NOMO-1 treated with dmso at 0.1 percent for 144 hours (cell line): ENCODE data around the gene TCF4.

Source experiments
- DNase-seq: peaks from one replicate; lab custom pipeline; 2025; ENCODE audit not compliant: unreplicated experiment; lab: John Stamatoyannopoulos, UW

The TCF4 gene

DNA sequence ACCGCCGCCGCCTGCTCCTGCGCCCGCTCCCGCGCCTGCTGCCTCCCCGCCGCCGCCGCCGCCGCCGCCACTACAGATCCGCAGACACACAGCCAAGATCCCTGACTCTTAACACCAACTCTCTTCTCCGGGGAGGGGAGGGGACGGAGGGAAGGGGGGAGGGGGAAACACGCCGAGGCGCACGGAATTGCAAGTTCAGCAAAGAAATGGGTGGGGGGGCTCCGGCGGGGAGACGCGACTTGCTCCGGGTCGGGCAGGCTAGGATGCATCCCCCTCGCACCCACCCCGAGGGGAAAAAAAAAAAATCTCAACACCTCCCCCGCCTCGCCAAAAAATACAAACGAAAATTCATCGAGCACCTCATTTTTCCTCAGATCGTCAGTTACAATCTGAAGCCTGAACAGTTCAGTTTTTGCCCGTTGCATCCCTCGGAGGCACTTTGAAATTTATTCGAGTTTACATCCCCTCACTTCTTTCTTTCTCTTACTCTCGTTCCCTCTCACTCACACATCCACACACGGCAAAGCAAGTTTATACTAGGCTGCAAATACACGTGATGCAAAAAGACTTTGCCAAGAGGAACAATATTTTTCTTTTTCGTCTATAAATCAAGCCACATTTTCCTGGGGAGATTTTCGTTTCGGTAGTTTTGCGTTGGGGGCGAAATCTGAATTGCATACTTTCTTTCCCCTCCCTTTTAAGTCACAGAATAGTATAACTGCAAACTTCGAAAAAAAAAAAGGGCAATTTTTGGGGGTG lies at the start of gene TCF4:
Gene TCF4 (minus strand): TSS at position 82 of the 759 bp plus-strand sequence. CDS start 1,076 bp downstream, outside the sequence.
- peak; percentile 3 for DNase-seq

- no peak for DNase-seq
Observed at GRCh38 chr18:55637204-55637603, 49.2 kb upstream of the TCF4 start.

GRCh38 chr18:55635439-55635838 lies 47.4 kb upstream of the TCF4 start:
- DNase-seq: no peak

GRCh38 chr18:55634545-55634944 lies 46.6 kb upstream of the TCF4 start:
- DNase-seq: peak; percentile 81

GRCh38 chr18:55633032-55633431 lies 45.0 kb upstream of the TCF4 start:
- no peak for DNase-seq

DNA sequence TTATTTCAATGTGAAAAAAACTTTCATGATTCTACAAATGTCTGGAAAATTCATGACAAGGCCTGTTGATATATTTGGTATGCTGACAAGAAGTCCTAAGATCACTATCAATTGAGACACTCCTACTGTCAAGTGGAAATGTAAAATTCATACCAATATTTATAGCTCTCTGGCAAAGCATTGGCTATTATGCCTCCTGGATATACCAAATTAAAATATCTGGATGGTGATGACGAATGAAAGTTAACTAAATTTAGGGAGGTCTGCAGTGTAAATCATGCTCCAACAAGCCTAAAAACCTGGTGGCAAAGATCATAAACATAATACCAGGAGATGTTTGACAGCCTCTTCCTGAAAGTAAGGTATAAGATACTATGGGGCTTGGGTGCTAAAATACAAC lies 41.1 kb upstream of the TCF4 start:
- no peak for DNase-seq

DNA sequence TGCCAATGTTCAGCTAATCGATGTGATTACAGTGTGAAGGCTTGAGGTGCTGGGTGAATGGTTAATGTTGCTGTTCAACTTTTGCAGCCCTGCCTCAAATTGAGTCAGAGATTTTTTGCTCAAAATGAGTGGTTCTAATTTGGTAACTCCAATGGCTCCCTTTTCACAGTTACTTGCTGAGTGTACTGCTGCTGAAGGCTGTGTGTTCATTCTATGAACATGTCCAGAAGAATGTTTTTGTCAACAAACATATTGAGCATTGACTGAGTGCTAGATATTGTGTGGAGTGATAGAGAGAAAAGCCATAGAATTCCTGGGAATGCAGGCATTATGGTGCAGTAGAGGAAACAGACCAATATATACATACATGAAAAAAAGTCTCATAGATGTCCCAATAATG lies 39.0 kb upstream of the TCF4 start:
- no peak for DNase-seq

DNA sequence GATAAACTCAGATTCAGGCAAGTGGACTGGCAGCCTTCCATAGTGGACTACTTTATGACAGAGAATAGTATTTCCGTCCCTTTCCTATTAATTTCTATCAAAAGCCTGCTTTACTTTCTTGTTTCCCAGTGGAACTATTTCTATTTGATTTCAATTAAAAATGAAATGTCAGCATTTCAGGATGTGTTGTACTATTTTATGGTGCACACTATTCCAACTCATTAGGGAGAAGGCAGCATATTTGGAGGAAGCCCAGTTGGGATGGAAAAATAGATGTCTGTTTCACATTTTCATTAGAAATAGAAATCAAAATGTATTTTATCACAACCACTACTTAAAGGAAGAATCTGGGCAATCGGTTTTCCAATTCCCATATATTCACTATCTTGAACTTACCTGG lies 37.9 kb upstream of the TCF4 start:
- no peak for DNase-seq

- DNase-seq: no peak
Observed at GRCh38 chr18:55623626-55624025, 35.6 kb upstream of the TCF4 start.

- no peak for DNase-seq
Observed at GRCh38 chr18:55610506-55610905, 22.5 kb upstream of the TCF4 start.

GRCh38 chr18:55609160-55609825 lies 21.3 kb upstream of the TCF4 start:
- DNase-seq: no peak

- no peak for DNase-seq
Observed at GRCh38 chr18:55608497-55608896, 20.5 kb upstream of the TCF4 start.

GRCh38 chr18:55607773-55608172 lies 19.8 kb upstream of the TCF4 start:
- no peak for DNase-seq

DNA sequence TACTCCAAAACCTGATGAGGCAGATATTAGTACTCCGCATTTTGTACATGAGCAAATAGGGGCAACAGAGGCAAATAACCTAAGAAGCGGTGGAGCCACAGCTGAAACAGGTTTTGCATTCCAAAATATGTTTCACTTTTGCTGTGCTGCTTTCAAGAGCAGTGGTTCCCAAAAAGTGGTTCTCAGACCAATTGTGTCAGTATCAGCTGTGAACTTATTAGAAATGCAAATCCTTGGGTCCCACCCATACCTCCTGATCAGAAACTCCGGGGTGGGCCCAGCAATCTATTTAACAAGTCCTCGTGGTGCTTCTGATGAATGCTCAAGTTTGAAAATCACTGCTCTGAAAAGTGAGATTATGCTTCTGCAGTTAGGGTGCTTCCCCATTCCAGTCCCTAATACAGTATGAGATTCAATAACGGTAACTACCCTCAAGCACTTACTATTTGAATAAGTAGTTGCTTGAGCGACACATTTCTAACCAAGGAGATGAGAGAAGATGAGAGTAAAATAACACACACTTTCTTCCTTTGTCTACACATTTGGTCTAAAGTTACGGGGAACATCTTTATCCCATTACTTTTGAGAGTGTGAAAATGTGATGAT lies 17.8 kb upstream of the TCF4 start:
- DNase-seq: no peak

DNA sequence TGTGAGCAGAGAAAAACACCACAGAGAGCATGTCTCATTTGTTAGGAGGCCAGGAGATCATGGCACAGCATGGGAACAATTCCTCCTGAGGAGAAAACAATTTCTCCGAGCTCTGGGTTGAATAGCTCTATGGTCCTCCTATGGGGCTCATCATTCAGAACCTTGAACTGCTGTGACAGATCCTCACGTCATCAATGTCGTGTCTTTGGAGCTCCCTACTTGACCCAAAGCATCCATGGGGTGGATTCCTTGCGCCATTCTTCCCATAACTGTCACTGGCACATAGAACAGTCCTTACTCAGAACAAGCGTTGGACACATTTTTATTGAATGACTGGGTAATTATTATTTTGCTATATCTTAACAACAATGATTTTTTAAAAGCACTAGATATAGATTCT lies 15.8 kb upstream of the TCF4 start:
- no peak for DNase-seq

DNA sequence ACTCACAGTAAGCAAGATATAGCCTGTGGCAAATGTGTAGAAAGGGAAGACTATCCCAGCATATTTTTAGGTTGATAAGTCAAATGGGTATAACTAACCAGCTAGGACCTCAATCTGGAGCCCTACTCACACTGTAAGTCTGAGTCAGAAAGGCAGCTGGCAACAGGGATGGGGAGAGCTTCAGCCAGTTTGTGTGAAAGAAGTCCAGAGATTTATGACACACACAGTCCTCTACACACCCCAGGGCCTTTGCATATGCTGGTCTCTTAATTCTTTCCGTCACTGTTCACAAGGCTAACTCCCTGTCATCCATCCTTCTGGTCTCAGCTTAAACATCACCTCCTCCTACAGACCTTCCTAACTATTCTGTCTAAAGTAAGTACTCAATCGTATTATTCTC lies 5.9 kb upstream of the TCF4 start:
- no peak for DNase-seq

GRCh38 chr18:55592572-55592971 lies 4.6 kb upstream of the TCF4 start:
- no peak for DNase-seq

DNA sequence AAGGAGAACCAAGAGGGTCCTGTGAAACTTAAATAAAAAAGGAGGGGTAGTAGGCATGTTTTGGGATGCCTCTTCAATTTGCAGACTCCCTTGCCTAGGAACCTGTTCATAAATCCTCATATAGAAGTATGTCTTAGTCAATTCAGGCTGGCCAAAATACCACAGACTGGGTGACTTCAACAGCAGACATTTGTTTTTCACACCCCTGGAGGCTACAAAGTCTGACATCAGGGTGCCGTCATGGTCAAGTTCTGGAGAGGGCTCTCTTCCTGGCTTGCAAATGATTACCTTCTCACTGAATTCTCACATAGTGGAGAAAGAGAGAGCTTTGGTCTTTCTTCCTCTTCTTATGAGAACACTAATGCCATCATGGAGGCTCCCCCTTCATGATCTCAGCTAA lies 4.1 kb upstream of the TCF4 start:
- DNase-seq: no peak

DNA sequence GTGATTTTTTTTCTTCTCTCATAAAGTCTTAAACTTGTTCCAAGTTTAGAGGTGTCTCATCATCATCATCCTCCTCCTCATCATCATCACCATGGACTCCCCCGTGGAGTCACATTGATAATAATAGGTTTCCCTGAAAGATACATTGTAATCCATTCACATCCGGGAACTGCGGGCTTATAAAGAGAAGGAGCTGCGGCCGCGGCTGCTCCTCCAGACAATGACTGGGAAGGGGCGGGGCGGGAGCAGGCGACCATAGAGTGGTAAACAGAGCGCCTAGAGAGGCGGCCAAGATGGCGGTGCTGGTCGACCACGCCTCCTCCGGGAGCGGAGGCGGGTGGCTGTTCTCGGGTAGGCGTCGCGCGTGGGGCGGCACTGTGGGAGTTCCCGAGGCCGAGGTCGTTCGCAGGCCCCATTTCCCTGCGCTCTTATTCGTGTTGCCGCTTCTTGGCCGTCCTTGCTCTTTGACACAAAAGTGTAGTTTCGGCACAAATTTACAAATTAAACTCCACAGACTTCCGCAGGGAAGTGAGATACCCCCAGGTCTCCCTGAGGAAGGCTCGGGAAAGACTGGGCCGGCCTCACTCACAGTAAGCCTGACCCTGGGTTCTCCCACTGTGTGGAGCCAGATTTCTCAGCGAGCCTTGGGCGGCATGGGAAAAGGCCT lies 1.8 kb upstream of the TCF4 start:
- peak; percentile 3 for DNase-seq

DNA sequence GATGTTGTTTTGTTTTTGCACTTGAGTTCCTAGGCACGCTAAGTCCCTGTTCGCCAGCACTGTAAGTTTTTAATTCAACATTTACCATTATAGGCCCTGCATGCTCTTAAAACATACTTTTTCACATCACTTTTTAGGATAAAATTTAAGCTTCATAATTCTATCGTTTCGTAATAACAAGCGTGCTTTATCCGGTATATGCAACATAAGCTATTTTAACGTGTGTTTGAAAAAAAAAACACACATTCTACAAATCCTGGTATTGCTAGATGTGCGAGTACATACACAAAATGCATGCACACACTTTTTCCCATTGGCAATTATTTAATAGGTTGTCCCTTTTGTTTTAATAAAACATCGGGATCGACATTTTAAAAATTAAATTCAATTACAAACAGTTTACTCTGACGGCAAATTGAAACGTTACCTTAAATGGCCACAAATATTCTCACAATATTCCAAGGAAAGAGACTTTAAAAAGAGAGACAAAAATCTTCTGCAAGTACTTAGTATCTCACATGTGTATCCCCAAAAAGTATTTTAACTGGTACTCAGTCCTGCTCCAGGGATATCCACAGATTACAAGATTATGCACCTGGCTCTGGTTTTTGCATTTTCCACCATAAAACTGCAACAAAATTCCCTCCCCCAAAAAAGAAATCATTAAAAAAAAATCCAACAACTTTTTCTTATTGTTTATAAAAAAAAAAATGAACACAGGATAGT lies 1.0 kb upstream of the TCF4 start:
- DNase-seq: no peak
